A673 (cell line): ENCODE measurements around the gene CEP89.

Experiments
- EZH2 ChIP-seq: fragments of 200-600 bp; sonication (generic); IDR thresholded peaks from 2 replicates; pipeline ENCODE4 v1.6.1; 2017; ENCODE audit warnings: borderline replicate concordance, low read depth, mild to moderate bottlenecking, mixed read lengths, antibody characterized with exemption, low read length; ENCODE audit not compliant: poor library complexity, severe bottlenecking
- TF ChIP-seq, protein P1 (sequence below): fragments of 300-800, 200-600 bp; sonication (generic); conservative IDR thresholded peaks from 2 replicates; pipeline ENCODE4 v1.5.1; 2017; ENCODE audit warnings: low read depth, mild to moderate bottlenecking, antibody characterized with exemption, low read length, moderate library complexity, mixed read lengths

- TF ChIP-seq, protein P1, sequence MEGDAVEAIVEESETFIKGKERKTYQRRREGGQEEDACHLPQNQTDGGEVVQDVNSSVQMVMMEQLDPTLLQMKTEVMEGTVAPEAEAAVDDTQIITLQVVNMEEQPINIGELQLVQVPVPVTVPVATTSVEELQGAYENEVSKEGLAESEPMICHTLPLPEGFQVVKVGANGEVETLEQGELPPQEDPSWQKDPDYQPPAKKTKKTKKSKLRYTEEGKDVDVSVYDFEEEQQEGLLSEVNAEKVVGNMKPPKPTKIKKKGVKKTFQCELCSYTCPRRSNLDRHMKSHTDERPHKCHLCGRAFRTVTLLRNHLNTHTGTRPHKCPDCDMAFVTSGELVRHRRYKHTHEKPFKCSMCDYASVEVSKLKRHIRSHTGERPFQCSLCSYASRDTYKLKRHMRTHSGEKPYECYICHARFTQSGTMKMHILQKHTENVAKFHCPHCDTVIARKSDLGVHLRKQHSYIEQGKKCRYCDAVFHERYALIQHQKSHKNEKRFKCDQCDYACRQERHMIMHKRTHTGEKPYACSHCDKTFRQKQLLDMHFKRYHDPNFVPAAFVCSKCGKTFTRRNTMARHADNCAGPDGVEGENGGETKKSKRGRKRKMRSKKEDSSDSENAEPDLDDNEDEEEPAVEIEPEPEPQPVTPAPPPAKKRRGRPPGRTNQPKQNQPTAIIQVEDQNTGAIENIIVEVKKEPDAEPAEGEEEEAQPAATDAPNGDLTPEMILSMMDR, result no peak
- TF ChIP-seq EZH2, result no peak
Observed at GRCh38 chr19:33000510-33000909, 28.8 kb upstream of the CEP89 start.
